AG08395 (cell line): ENCODE results near the gene WNT5A.

Experiments used
- DNase-seq: peaks from one replicate; pipeline ENCODE4 v3.0.0; 2012; ENCODE audit warnings: mixed read lengths, low spot score

Gene WNT5A

GRCh38 chr3:55481744-55482495, 5.2 kb downstream of the WNT5A start:
- peak; percentile 48 for DNase-seq

DNA sequence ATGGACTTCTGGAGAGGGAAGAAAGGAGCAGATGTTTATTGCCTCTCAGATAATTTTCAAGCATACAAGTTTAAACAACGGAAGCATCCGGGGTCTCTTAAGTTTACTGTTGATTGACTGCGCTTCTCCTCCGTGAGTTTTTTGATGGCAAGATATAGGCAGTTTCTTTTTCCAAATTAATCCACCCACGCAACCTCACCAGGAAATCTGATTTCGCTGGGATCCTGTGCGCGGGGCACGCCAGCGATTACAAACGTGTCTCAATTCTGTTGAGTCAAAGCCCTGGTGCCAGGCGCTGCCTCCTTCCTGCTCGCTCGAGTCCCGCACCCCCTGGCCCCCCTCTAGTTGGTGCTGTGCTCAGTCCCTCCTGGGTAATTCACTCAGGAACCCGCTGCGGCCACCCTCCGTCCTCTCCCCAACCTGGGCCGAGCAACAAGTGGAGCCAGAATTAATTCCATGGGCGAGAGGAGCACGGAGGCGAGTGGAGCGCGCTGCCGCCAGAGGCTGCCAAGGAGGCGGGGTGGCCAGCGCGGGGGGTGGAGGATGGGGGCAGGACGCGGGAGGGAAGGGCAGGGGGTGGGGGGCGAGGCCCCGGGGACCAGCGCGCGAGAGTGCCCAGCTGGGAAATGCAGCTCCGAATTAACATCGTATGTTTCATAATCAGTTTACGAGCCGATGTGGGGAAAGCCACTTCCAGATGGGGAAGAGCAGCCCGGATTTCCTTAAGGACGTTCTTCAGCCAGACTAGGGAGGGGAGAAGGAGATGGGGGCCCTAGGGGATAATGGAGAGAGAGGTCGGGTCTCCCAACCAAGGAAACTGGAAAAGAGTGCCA, 6.0 kb downstream of the WNT5A start:
- peak; percentile 74 for DNase-seq

DNA sequence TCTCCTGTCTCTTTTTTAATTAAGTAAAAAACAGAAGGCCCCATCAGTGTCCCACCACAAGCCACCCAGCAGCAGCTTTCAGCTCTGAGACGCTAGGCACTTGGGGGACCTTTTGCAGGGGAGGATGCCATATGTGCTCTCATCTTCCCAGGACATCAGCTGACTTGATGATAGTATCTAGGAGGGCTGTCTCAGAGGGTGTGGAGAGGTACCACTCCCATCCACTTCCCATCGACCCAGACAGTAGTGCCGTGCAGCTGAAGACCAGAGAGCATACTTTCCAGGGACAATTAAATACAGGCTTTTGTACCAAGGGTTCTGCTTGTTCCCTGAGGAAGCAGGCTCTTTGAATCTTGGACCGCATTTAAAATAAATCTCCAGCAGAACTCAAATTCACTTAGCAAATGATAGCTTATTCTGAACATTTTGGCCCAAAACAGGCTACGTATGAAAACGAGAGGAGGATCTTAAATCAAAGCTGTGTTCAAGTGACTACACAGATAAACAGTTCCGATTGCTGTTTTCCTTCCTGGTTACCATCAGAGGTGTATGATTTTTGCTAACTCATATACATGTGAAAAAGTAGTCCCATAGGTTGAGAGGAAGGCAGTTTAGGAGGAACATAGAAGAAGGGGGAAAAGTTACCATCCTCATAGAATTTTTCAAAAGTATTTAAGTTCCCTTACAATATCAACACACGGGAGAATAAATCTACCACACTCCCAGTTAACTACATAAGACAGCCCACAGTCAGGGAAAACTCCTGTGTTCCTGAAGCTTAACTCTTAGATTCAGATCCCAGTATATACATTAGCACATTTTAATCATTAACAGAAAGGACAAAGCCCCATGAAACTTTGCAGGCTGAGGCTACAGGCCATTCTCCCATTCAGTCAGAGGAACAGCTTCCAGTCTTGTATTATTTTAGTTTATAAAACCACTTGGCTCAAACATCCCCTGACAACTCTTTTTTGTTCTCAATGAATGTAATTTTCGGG, 9.5 kb downstream of the WNT5A start:
- DNase-seq: no peak

- DNase-seq: peak; percentile 63
Measured at GRCh38 chr3:55476515-55476914, 10.6 kb downstream of the WNT5A start.

GRCh38 chr3:55474213-55474632, 12.9 kb downstream of the WNT5A start:
- no peak for DNase-seq

GRCh38 chr3:55473788-55474187, 13.3 kb downstream of the WNT5A start:
- DNase-seq: no peak

- no peak for DNase-seq
Measured at GRCh38 chr3:55471522-55472280, 15.4 kb downstream of the WNT5A start.

DNA sequence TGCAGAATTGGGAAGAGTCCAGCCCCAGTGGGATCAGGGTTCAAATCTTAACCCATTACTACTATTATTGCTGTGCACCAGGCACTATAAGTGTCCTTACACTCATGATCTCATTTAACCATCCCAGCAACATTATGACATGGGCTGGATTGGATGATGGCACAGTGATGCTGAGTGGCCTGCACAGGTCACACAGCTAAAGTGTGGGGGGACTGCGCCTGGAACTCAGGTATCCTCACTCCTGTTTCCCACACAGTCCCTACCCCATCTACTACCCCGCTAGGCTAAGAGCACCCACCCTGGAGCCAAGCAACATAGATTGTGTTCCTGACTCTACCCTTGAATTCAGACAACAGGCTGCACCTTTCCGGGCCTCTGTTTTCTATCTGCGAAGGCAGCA, 16.0 kb downstream of the WNT5A start:
- no peak for DNase-seq

GRCh38 chr3:55469957-55470526, 17.1 kb downstream of the WNT5A start:
- no peak for DNase-seq

DNA sequence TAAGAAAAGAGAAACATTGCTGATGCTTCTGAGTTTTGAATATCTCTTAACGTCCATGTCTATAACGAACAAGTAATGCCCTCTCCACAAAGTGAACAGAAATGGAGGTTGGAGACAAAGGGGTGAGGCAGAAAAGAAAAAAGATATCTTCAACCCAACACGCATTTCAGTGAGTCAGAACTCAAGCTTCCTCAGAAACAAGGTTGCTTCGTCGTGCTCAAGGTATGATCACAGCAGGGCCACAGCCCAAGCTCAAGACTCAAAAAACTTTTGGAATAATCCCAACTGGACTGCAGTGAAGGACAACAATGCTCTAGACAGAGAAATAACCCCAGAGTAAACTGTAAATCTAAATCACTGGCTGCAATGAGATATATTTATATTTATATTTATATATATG, 18.9 kb downstream of the WNT5A start:
- peak; percentile 21 for DNase-seq

DNA sequence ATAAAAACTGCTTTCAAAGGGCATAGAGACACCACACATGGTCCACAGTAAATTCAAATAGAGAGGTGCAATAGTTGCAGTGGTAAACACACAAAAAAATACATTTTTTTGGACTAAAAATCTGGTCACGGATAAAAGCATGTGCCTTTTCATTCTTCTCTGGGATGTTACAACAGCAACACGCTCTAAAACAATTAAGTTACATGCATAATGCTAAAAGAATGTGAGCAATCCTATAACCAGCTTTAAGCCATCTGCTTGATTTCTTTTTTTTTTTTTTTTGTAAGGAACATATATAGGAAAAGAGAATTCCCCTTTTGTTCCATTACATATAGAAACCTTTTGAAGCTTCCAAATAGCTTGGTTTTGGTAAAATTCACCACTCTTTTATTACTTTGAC, 20.0 kb downstream of the WNT5A start:
- DNase-seq: peak; percentile 73

- DNase-seq: no peak
Measured at GRCh38 chr3:55466526-55466925, 20.6 kb downstream of the WNT5A start.

DNA sequence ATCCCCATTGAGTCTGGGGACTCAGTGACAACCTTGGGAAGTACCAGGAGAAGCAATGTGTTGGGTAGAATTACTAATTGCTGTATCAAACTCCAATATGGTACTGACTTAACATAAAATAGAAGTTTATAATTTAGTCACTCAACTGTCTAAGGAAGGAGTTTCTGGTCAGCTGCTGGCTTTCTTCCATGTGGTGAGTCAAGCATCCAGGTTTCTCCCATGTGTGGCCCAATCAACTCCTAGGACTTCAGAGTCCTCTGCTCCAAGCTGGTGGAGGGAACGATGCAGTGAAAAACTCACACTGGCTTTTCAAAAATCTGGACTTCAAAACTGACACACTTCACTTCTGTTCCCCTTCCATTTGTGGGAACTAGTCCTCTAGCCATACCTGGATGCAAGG, 25.2 kb downstream of the WNT5A start:
- DNase-seq: peak; percentile 62

GRCh38 chr3:55459838-55460237, 27.3 kb downstream of the WNT5A start:
- DNase-seq: no peak

DNA sequence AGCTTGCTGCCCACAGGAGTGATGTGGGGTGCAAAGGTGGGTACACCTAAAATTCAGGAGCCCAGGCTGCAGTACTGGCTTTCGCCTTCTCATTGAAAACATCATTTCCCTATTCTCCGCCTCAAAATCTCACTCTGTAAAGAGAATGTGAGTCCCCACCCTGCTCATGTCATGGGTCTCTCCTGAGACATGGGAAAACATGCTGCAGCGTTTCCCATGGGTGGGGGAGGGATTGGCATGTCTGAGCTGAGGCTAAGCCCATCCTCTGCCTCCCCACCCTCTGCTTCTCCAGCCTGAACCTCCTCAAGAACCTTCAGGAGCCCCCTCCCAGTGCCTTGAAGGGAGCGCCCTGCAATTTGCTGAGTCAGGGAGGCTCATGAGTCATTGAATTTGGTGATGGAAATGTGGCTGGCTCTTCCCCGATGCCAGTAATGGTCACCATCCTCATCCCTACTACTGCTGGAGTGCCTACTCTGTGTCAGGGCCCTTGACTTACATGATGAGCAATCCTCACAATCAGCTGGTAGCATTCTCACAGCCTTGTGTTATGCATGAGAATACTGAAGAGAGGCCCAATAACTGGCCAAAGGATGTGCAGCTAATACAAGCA, 28.8 kb downstream of the WNT5A start:
- DNase-seq: peak; percentile 12

- DNase-seq: no peak
Measured at GRCh38 chr3:55455915-55456314, 31.2 kb downstream of the WNT5A start.

DNA sequence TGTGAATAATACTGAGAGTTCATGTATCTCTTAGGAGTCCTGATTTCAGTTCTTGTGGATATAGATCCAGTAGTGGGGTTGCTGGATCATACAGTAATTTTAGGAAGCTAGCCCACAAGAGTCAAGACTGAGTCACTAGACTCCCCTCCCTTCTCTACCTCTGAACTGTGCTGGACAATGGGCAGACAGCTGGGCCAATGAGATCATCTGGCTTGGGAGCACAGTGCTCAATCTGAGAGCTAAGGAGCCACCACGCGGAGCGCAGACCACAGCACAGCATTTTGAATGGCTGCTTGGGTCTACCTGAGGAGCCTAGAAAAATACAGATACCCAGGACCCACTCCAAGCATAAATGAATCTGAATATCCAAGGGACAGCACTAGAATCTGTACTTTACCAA, 32.5 kb downstream of the WNT5A start:
- DNase-seq: no peak

GRCh38 chr3:55453886-55454496, 33.1 kb downstream of the WNT5A start:
- no peak for DNase-seq

GRCh38 chr3:55452886-55453285, 34.2 kb downstream of the WNT5A start:
- DNase-seq: no peak

GRCh38 chr3:55449527-55449926, 37.6 kb downstream of the WNT5A start:
- DNase-seq: no peak
